ENCODE measurements around the gene FAM200A. TPM values are rescaled to one million over a fixed set of nuclear protein-coding genes. Genes with fewer than 3 reads are reported as not detected.
"Not testable (repeated sequence)": the region's sequence is repeated elsewhere in the genome, so short reads cannot be mapped to it uniquely, and the experiment has no call there.

Gene FAM200A
- total RNA-seq, 1 donor from 2014 or later, result 10.9 TPM

DNA sequence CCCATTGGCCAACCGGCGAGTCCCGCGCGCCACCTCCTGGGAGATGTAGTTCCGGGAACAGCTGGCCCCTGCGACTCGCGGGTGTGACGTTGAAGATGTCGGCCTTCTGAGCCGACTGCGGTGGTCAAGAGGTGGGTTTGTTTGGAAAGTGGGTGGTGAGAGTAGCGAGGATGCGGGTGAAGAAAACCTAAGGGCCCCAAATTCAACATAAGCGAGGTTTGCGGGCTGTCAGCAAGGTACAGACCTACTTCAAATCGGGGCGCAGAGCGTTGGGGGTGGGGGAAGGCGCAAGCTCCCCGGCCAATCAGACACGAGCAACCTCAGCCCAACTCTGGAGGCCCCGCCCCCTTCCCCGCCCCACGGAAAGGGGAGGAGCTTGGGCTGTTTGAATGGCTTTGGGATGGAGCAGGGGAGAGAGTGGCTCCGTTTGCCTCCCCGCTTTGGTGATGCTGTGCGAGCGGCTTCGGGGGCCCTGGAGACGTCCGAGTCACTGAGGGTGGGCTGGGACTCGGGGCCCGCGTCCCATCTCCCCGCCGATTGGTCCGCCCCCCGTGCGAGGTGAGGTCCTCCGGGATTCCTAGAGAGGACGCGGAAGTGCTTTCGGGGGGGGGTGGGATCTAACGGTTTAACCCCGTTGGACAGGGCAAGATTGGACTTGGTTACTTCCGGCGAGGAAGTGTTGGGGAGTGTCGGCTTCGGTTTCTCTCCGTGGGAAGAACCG is 47.2 kb downstream of the FAM200A start, which contains the start of gene ZKSCAN5:
ZKSCAN5 (plus strand) TSS at position 60 of the 721 bp plus-strand sequence. CDS start 1,383 bp downstream, outside the sequence.
- Mint-ChIP-seq H3K27ac (ENCODE audit: unreplicated experiment) (peak within 1 kb of the TSS; percentile 99), H3K4me1 (peaks cover 36% of the 10 kb centered on the region), H3K36me3 (ENCODE audit: low read depth) (peaks cover 2% of the 10 kb centered on the region), H3K27me3 (ENCODE audit: low read depth) (no peaks in the 10 kb centered on the region), H3K9me3 (no peaks in the 10 kb centered on the region), H3K4me3 (peak within 1 kb of the TSS; percentile 98)
- peak; percentile 95 for DNase-seq (ENCODE audit: low read depth, low spot score)
- TF ChIP-seq, protein P1, sequence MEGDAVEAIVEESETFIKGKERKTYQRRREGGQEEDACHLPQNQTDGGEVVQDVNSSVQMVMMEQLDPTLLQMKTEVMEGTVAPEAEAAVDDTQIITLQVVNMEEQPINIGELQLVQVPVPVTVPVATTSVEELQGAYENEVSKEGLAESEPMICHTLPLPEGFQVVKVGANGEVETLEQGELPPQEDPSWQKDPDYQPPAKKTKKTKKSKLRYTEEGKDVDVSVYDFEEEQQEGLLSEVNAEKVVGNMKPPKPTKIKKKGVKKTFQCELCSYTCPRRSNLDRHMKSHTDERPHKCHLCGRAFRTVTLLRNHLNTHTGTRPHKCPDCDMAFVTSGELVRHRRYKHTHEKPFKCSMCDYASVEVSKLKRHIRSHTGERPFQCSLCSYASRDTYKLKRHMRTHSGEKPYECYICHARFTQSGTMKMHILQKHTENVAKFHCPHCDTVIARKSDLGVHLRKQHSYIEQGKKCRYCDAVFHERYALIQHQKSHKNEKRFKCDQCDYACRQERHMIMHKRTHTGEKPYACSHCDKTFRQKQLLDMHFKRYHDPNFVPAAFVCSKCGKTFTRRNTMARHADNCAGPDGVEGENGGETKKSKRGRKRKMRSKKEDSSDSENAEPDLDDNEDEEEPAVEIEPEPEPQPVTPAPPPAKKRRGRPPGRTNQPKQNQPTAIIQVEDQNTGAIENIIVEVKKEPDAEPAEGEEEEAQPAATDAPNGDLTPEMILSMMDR (conservative IDR thresholded peaks at IDR 0.05), result no peak

DNA sequence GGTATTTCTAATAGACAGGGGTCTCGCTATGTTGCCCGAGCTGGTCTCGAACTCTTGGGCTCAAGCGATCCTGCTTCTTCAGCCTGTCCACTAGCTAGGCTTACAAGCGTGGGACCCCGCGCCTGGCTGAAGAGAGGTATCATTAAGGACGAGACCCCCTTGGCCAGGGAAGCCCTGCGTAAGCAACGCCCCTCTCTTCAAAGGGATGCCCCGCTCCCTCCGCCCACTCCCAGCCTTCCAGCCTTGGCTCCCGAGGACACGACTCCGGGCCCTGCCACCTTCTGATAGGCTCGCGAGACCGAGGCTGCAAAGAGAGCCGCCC is 47.7 kb downstream of the FAM200A start:
- peaks cover 39% of the 10 kb centered on the region for H3K4me1 Mint-ChIP-seq
- peaks cover 2% of the 10 kb centered on the region for H3K36me3 Mint-ChIP-seq (ENCODE audit: low read depth)
- peak; percentile 99 for DNase-seq (ENCODE audit: low read depth, low spot score)
- peak overlapping the region; percentile 98 for H3K4me3 Mint-ChIP-seq
- H3K27me3 Mint-ChIP-seq (ENCODE audit: low read depth), result no peaks in the 10 kb centered on the region
- TF ChIP-seq, protein P1 (conservative IDR thresholded peaks at IDR 0.05), result no peak
- peak overlapping the region; percentile 99 for H3K27ac Mint-ChIP-seq (ENCODE audit: unreplicated experiment)
- H3K9me3 Mint-ChIP-seq, result no peaks in the 10 kb centered on the region

DNA sequence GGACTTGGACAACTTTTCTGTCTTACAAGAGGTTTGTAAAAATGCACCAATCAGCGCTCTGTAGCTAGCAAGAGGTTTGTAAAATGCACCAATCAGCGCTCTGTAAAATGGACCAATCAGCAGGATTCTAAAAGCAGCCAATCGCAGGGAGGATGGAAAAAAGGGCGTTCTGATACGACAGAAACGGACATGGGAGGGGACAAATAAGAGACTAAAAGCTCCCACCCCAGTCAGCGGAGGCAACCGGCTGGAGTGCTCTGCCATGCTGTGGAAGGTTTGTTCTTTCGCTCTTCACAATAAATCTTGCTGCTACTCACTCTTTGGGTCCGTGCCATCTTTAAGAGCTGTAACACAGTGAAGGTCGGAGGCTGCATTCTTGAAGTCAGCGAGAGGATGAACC is 50.7 kb downstream of the FAM200A start:
- H3K27ac Mint-ChIP-seq (ENCODE audit: unreplicated experiment); H3K9me3 Mint-ChIP-seq; H3K36me3 Mint-ChIP-seq (ENCODE audit: low read depth); DNase-seq (ENCODE audit: low read depth, low spot score); H3K27me3 Mint-ChIP-seq (ENCODE audit: low read depth): not testable (repeated sequence)
- peaks cover 47% of the 10 kb centered on the region for H3K4me1 Mint-ChIP-seq
- H3K4me3 Mint-ChIP-seq, result peak overlapping the region; percentile 98

DNA sequence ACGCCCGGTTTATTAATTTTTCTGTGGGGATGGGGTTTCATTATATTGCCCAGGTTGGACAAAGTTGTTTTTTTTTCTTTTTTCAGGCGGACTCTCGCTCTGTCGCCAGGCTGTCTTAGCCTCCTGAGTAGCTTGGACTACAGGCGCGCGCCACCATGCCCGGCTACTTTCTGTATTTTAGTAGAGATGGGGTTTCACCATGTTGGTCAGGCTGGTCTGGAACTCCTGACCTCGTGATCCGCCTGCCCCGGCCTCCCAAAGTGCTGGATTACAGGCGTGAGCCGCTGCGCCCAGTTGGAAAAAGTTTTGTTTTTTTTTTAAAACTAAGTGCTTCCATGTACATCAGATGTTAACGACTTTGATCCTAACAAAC is 51.3 kb downstream of the FAM200A start:
- H3K36me3 Mint-ChIP-seq (ENCODE audit: low read depth), result peaks cover 7% of the 10 kb centered on the region
- TF ChIP-seq, protein P1 (conservative IDR thresholded peaks at IDR 0.05), result no peak
- no peak for DNase-seq (ENCODE audit: low read depth, low spot score)
- peaks cover 41% of the 10 kb centered on the region for H3K4me1 Mint-ChIP-seq
- H3K9me3 Mint-ChIP-seq, result no peaks in the 10 kb centered on the region
- H3K27me3 Mint-ChIP-seq (ENCODE audit: low read depth), result no peaks in the 10 kb centered on the region
- peak overlapping the region; percentile 98 for H3K4me3 Mint-ChIP-seq
- H3K27ac Mint-ChIP-seq (ENCODE audit: unreplicated experiment), result peak overlapping the region; percentile 90

DNA sequence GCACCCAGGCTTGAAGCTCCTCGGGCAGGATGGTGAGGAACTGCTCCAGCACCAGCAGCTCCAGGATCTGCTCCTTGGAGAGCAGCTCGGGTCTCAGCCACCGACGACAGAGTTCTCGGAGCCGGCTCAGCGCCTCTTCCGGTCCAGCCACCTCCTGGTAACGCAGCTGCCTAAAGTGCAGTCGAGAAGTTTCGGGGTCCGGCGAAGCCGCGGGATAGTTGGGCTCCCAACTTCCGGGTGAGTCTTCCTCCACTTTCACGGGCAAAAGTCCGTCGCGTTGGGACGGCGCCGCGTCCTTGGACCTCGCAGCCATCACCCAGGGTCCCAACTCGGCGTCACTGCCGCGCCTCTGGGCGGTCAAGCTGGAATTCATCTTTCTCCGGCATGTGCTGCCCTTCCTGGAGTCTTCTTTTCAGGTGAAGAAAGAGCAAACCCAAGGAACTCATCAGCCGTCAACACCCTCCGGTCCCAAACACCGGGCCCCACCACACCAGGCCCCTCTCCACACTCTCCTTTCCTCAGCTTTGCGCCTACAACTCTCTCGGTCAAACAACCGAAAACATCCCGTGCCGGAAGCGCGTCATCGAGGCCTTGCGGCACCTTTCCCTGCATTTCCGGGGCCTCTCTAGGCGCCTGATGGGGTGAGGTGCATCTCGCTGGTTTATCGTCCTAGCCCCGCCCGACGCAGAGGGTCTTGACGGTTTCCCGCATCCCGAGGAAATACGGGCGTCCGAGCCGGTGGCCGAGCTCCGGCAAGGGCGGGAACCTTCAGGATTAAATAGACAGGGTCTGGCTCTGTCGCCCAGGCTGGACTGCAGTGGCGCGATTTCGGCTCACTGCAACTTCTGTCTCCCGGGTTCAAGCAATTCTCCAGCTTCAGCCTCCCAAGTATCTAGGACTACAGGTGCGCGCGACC is 51.9 kb downstream of the FAM200A start, which contains the start of gene ZNF394:
ZNF394 (minus strand) TSS at position 561 of the 916 bp plus-strand sequence; CDS start at position 373, 188 bp downstream.
- Mint-ChIP-seq H3K27ac (ENCODE audit: unreplicated experiment) (peak within 1 kb of the TSS; percentile 90), H3K27me3 (ENCODE audit: low read depth) (no peaks in the 10 kb centered on the region), H3K36me3 (ENCODE audit: low read depth) (peaks cover 11% of the 10 kb centered on the region), H3K9me3 (no peaks in the 10 kb centered on the region), H3K4me1 (peaks cover 36% of the 10 kb centered on the region), H3K4me3 (peak within 1 kb of the TSS; percentile 98)
- peak; percentile 81 for DNase-seq (ENCODE audit: low read depth, low spot score)
- TF ChIP-seq, protein P1 (conservative IDR thresholded peaks at IDR 0.05), result no peak
